GM12878 (cell line): ENCODE data around the gene B4GALT3. TPM values are rescaled to one million over a fixed set of nuclear protein-coding genes. Genes with fewer than 3 reads are reported as not detected.

Source experiments
- BACH1 ChIP-seq: fragments of 450-650 bp; IDR thresholded peaks from 2 replicates; pipeline ENCODE4 v1.6.1; 2017; ENCODE audit warnings: mild to moderate bottlenecking, borderline replicate concordance
- BCL11A ChIP-seq: IDR thresholded peaks from 2 replicates; pipeline ENCODE4 v1.6.1; 2011; ENCODE audit warnings: low read depth, low read length
- CBX5 ChIP-seq: sonication (generic); IDR thresholded peaks from 2 replicates; pipeline ENCODE4 v1.6.1; 2016; ENCODE audit warnings: low read depth, moderate library complexity, mild to moderate bottlenecking, inconsistent platforms
- CREB1 ChIP-seq: IDR thresholded peaks from 2 replicates; pipeline ENCODE4 v1.6.1; 2012; ENCODE audit warnings: low read depth, mild to moderate bottlenecking, inconsistent platforms
- EED ChIP-seq: sonication (generic); IDR thresholded peaks from 2 replicates; pipeline ENCODE4 v1.6.1; 2016; ENCODE audit warnings: antibody characterized with exemption, low read depth
- FOXK2 ChIP-seq: fragments of 450-650 bp; IDR thresholded peaks from 2 replicates; pipeline ENCODE4 v1.6.1; 2017; ENCODE audit warnings: mild to moderate bottlenecking, moderate library complexity
- IRF4 ChIP-seq: IDR thresholded peaks from 2 replicates; pipeline ENCODE4 v1.6.1; 2011; ENCODE audit warnings: low read depth, low read length
- MXI1 ChIP-seq: fragments of 150-350 bp; IDR thresholded peaks from 2 replicates; pipeline ENCODE4 v1.6.1; 2011; ENCODE audit warnings: low read depth, mild to moderate bottlenecking, inconsistent platforms, low read length, improper control_type of control experiment
- PAX5 ChIP-seq: IDR thresholded peaks from 2 replicates; pipeline ENCODE4 v1.6.1; 2011; ENCODE audit warnings: low read depth, low read length, borderline replicate concordance
- RAD51 ChIP-seq: fragments of 450-650 bp; IDR thresholded peaks from 2 replicates; pipeline ENCODE4 v1.6.1; 2016; ENCODE audit warnings: moderate library complexity, mild to moderate bottlenecking, inconsistent platforms
- RELA ChIP-seq: fragments of 450-650 bp; IDR thresholded peaks from 2 replicates; pipeline ENCODE4 v1.8.0; 2014; ENCODE audit warnings: borderline replicate concordance; ENCODE audit not compliant: partially characterized antibody
- SIN3A ChIP-seq: IDR thresholded peaks from 2 replicates; pipeline ENCODE4 v1.6.1; 2012; ENCODE audit warnings: low read depth, low read length, improper control_type of control experiment
- SMAD1 ChIP-seq: fragments of 450-650 bp; IDR thresholded peaks from 2 replicates; pipeline ENCODE4 v1.6.1; 2018; ENCODE audit warnings: mild to moderate bottlenecking, low read depth; ENCODE audit not compliant: partially characterized antibody
- STAT1 ChIP-seq: fragments of 450-650 bp; conservative IDR thresholded peaks from 2 replicates; pipeline ENCODE4 v1.6.1; 2014; ENCODE audit warnings: antibody characterized with exemption, mild to moderate bottlenecking
- TARDBP ChIP-seq: IDR thresholded peaks from 2 replicates; pipeline ENCODE4 v1.6.1; 2016; ENCODE audit warnings: borderline replicate concordance
- YBX1 ChIP-seq: fragments of 450-650 bp; IDR thresholded peaks from 2 replicates; pipeline ENCODE4 v1.6.1; 2016; ENCODE audit warnings: antibody characterized with exemption
- ZBED1 ChIP-seq: IDR thresholded peaks from 2 replicates; pipeline ENCODE4 v1.6.1; 2016; ENCODE audit warnings: borderline replicate concordance
- ZNF622 ChIP-seq: fragments of 450-650 bp; IDR thresholded peaks from 2 replicates; pipeline ENCODE4 v1.6.1; 2017; ENCODE audit warnings: mild to moderate bottlenecking, inconsistent platforms
- polyA plus RNA-seq, 11 experiments: library from polyadenylated mRNA; depleted of rRNA in 4 of 11; unstranded in 6 of 11; stranded (reverse) in 5 of 11; fragments of >200 nt; fragmentation: Nextera tagmentation in 4 of 11; fragmentation: Illumina TruSeq in 1 of 11; extraction: Ambion mirVana in 4 of 11; extraction: Trizol in 1 of 11; gene quantifications; 1 replicate in 1 of 11; 2 replicates in 10 of 11; pipeline versions ENCODE4 v1.2.1 to v1.2.3, GENCODE V29; 2011 to 2016; ENCODE audit warnings: inconsistent platforms in 2 of 11, missing spikeins in 2 of 11, low read depth in 1 of 11
- total RNA-seq, 4 experiments: library from RNA; depleted of rRNA in 3 of 4; stranded (reverse); fragments of >200 nt in 3 of 4; fragmentation: Illumina TruSeq in 1 of 4; extraction: Trizol in 1 of 4; gene quantifications; 2 replicates each; pipeline versions ENCODE4 v1.2.1 to v1.2.3, GENCODE V29; 2013 to 2021
- TF ChIP-seq, protein P1 (sequence below): fragments of 150-350 bp; IDR thresholded peaks from 2 replicates; pipeline ENCODE4 v1.6.1; 2014; ENCODE audit warnings: mild to moderate bottlenecking, low read depth, low read length
- TF ChIP-seq, protein P2 (sequence below): fragments of 450-650 bp; IDR thresholded peaks from 2 replicates; pipeline ENCODE4 v1.6.1; 2017; ENCODE audit warnings: mild to moderate bottlenecking, moderate library complexity
- TF ChIP-seq, protein P3 (sequence below): fragments of 450-650 bp; IDR thresholded peaks from 2 replicates; pipeline ENCODE4 v1.6.1; 2017; ENCODE audit warnings: mild to moderate bottlenecking, low read depth, inconsistent platforms; ENCODE audit not compliant: poor library complexity, severe bottlenecking
- TF ChIP-seq, protein P4 (sequence below): IDR thresholded peaks from 2 replicates; pipeline ENCODE4 v1.6.1; 2012; ENCODE audit warnings: low read length, inconsistent platforms
- TF ChIP-seq, protein P5 (sequence below): IDR thresholded peaks from 2 replicates; pipeline ENCODE4 v1.6.1; 2012; ENCODE audit warnings: low read depth, low read length, improper control_type of control experiment

B4GALT3 gene
- total and polyA plus RNA-seq, 10 of the 15 experiments (the other 5 are each of a cell fraction or from before 2014, with no cell fraction given), result 27.1 to 58.9 (median 42.6) TPM

DNA sequence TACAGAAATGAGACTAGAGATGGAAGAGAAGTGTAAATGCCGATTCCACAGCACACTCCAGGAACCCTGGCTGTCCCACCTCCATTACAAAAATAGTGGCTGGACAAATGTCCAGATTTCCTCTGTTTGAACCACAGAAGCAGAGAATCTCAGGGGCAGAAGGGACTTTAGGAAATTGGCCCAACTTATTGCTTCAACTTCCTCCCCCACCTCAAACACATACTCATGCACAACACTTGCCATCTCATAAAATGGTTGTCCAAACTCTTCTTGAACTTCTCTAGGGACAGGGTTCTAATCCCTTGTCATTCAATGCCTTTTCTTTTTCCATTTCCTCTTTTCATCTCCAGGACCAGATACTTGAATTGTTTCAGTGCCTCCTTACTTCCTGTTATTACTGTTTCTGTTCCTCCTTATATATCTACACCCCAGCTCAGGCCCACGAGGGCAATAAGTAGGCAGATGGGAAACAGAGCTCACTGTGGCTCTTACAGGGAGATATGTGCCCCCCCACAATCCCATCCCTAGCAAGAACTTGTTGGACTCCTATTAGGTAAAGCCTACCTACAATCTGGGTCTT is 8.5 kb upstream of the B4GALT3 start (continued):
- TF ChIP-seq, protein P1, sequence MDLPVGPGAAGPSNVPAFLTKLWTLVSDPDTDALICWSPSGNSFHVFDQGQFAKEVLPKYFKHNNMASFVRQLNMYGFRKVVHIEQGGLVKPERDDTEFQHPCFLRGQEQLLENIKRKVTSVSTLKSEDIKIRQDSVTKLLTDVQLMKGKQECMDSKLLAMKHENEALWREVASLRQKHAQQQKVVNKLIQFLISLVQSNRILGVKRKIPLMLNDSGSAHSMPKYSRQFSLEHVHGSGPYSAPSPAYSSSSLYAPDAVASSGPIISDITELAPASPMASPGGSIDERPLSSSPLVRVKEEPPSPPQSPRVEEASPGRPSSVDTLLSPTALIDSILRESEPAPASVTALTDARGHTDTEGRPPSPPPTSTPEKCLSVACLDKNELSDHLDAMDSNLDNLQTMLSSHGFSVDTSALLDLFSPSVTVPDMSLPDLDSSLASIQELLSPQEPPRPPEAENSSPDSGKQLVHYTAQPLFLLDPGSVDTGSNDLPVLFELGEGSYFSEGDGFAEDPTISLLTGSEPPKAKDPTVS, result no peak
- TF ChIP-seq FOXK2, result no peak
- no peak for TF ChIP-seq TARDBP
- no peak for TF ChIP-seq STAT1
- TF ChIP-seq, protein P2, sequence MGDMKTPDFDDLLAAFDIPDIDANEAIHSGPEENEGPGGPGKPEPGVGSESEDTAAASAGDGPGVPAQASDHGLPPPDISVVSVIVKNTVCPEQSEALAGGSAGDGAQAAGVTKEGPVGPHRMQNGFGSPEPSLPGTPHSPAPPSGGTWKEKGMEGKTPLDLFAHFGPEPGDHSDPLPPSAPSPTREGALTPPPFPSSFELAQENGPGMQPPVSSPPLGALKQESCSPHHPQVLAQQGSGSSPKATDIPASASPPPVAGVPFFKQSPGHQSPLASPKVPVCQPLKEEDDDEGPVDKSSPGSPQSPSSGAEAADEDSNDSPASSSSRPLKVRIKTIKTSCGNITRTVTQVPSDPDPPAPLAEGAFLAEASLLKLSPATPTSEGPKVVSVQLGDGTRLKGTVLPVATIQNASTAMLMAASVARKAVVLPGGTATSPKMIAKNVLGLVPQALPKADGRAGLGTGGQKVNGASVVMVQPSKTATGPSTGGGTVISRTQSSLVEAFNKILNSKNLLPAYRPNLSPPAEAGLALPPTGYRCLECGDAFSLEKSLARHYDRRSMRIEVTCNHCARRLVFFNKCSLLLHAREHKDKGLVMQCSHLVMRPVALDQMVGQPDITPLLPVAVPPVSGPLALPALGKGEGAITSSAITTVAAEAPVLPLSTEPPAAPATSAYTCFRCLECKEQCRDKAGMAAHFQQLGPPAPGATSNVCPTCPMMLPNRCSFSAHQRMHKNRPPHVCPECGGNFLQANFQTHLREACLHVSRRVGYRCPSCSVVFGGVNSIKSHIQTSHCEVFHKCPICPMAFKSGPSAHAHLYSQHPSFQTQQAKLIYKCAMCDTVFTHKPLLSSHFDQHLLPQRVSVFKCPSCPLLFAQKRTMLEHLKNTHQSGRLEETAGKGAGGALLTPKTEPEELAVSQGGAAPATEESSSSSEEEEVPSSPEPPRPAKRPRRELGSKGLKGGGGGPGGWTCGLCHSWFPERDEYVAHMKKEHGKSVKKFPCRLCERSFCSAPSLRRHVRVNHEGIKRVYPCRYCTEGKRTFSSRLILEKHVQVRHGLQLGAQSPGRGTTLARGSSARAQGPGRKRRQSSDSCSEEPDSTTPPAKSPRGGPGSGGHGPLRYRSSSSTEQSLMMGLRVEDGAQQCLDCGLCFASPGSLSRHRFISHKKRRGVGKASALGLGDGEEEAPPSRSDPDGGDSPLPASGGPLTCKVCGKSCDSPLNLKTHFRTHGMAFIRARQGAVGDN, result peak; percentile 69
- no peak for TF ChIP-seq BACH1
- TF ChIP-seq, protein P3, sequence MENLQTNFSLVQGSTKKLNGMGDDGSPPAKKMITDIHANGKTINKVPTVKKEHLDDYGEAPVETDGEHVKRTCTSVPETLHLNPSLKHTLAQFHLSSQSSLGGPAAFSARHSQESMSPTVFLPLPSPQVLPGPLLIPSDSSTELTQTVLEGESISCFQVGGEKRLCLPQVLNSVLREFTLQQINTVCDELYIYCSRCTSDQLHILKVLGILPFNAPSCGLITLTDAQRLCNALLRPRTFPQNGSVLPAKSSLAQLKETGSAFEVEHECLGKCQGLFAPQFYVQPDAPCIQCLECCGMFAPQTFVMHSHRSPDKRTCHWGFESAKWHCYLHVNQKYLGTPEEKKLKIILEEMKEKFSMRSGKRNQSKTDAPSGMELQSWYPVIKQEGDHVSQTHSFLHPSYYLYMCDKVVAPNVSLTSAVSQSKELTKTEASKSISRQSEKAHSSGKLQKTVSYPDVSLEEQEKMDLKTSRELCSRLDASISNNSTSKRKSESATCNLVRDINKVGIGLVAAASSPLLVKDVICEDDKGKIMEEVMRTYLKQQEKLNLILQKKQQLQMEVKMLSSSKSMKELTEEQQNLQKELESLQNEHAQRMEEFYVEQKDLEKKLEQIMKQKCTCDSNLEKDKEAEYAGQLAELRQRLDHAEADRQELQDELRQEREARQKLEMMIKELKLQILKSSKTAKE, result no peak
- peak; percentile 72 for TF ChIP-seq EED
- no peak for TF ChIP-seq SMAD1
- TF ChIP-seq SIN3A, result 0 out of 2 replicates have a peak, but pooled peaks have one; percentile 2
- 0 out of 2 replicates have a peak, but pooled peaks have one; percentile 40 for TF ChIP-seq MXI1
- no peak for TF ChIP-seq PAX5
- TF ChIP-seq BCL11A, result no peak
- no peak for TF ChIP-seq CBX5
- TF ChIP-seq ZNF622, result no peak
- TF ChIP-seq ZBED1, result no peak
- TF ChIP-seq CREB1, result peak; percentile 3; the same call in 1 of the 2 replicates
- no peak for TF ChIP-seq RELA
- TF ChIP-seq, protein P4, sequence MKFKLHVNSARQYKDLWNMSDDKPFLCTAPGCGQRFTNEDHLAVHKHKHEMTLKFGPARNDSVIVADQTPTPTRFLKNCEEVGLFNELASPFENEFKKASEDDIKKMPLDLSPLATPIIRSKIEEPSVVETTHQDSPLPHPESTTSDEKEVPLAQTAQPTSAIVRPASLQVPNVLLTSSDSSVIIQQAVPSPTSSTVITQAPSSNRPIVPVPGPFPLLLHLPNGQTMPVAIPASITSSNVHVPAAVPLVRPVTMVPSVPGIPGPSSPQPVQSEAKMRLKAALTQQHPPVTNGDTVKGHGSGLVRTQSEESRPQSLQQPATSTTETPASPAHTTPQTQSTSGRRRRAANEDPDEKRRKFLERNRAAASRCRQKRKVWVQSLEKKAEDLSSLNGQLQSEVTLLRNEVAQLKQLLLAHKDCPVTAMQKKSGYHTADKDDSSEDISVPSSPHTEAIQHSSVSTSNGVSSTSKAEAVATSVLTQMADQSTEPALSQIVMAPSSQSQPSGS, result no peak; the same call in 1 of the 2 replicates
- TF ChIP-seq, protein P5, sequence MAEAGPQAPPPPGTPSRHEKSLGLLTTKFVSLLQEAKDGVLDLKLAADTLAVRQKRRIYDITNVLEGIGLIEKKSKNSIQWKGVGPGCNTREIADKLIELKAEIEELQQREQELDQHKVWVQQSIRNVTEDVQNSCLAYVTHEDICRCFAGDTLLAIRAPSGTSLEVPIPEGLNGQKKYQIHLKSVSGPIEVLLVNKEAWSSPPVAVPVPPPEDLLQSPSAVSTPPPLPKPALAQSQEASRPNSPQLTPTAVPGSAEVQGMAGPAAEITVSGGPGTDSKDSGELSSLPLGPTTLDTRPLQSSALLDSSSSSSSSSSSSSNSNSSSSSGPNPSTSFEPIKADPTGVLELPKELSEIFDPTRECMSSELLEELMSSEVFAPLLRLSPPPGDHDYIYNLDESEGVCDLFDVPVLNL, result no peak
- no peak for TF ChIP-seq YBX1
- TF ChIP-seq IRF4, result 0 out of 2 replicates have a peak, but pooled peaks have one; percentile 40
- TF ChIP-seq RAD51, result no peak
